Islet precursor cell (in vitro differentiated cells): ENCODE results near the gene KYAT1.
"Not testable (repeated sequence)": the region's sequence is repeated elsewhere in the genome, so short reads cannot be mapped to it uniquely, and the experiment has no call there.

Source experiments
- DNase-seq: peaks from one replicate; pipeline ENCODE4 v3.0.0-alpha.2; 2018

Gene KYAT1

GRCh38 chr9:128809831-128810230 lies 71.9 kb downstream of the KYAT1 start:
- peak; percentile 47 for DNase-seq

- DNase-seq = peak; percentile 45
Measured at GRCh38 chr9:128809036-128809599, 72.6 kb downstream of the KYAT1 start.

GRCh38 chr9:128808543-128808942 lies 73.2 kb downstream of the KYAT1 start:
- peak; percentile 44 for DNase-seq

- no peak for DNase-seq
Measured at GRCh38 chr9:128807827-128808226, 73.9 kb downstream of the KYAT1 start.

- no peak for DNase-seq
Measured at GRCh38 chr9:128805661-128806060, 76.1 kb downstream of the KYAT1 start.

GRCh38 chr9:128802482-128802881 lies 79.3 kb downstream of the KYAT1 start:
- DNase-seq = no peak

- no peak for DNase-seq
Measured at GRCh38 chr9:128800061-128800460, 81.7 kb downstream of the KYAT1 start.

- DNase-seq = no peak
Measured at GRCh38 chr9:128798896-128799295, 82.9 kb downstream of the KYAT1 start.

- not testable (repeated sequence) for DNase-seq
Measured at GRCh38 chr9:128794961-128795360, 86.8 kb downstream of the KYAT1 start.

GRCh38 chr9:128792978-128793686 lies 88.6 kb downstream of the KYAT1 start:
- no peak for DNase-seq

GRCh38 chr9:128792134-128792533 lies 89.6 kb downstream of the KYAT1 start:
- DNase-seq = no peak

GRCh38 chr9:128790536-128790935 lies 91.2 kb downstream of the KYAT1 start:
- DNase-seq = no peak

GRCh38 chr9:128788445-128788844 lies 93.3 kb downstream of the KYAT1 start:
- DNase-seq = no peak

- DNase-seq = no peak
Measured at GRCh38 chr9:128787659-128788058, 94.1 kb downstream of the KYAT1 start.

GRCh38 chr9:128786681-128787601 lies 94.8 kb downstream of the KYAT1 start, which contains the start of gene TBC1D13:
TSS of gene TBC1D13 (plus strand) at chr9:128787253. CDS start at chr9:128787354, 101 bp downstream.
- peak; percentile 94 for DNase-seq

GRCh38 chr9:128785427-128785826 lies 96.3 kb downstream of the KYAT1 start:
- DNase-seq = no peak
